PC-3 (cell line): Measurements from ENCODE around the gene COL12A1. TPM values are rescaled to one million over a fixed set of nuclear protein-coding genes. Genes with fewer than 3 reads are reported as not detected.

ENCODE experiments used
- ATAC-seq: fragments of 200-7000 bp; cut with Tn5 transposase; 2 replicates; pipeline ENCODE4 v1.9.1; 2020; ENCODE audit warnings: mild to moderate bottlenecking, moderate library complexity
- BruUV-seq: library from RNA; stranded (reverse); fragments of 400-500 nt; replicated peaks from 2 replicates; lab custom pipeline; 2021; lab: Mats Ljungman, UMichigan
- CTCF ChIA-PET: fragments of 300-600 bp; sonication (Branson Sonifier 250); formaldehyde crosslinking; loops from one replicate; lab custom pipeline; 2022; ENCODE audit warnings: antibody characterized with exemption; lab: Charles Lee
- POLR2A ChIA-PET: fragments of 300-600 bp; sonication (Branson Sonifier 250); formaldehyde crosslinking; loops from one replicate; lab custom pipeline; 2022; ENCODE audit warnings: antibody characterized with exemption; ENCODE audit not compliant: unreplicated experiment; lab: Charles Lee
- DNase-seq: peaks from one replicate; pipeline ENCODE4 v3.0.0-alpha.2; 2015
- H2AFZ ChIP-seq: fragments of 300-600 bp; sonication (generic); 2 replicates; pipeline ENCODE4 v1.6.0; 2016; ENCODE audit warnings: antibody characterized with exemption, low read length
- H3F3A ChIP-seq: fragments of 300-600 bp; sonication (generic); one replicate; pipeline ENCODE4 v1.6.0; 2017; ENCODE audit warnings: antibody characterized with exemption, low read length, control low read depth, mild to moderate bottlenecking; ENCODE audit not compliant: unreplicated experiment
- H3K27ac ChIP-seq: fragments of 300-600 bp; sonication (generic); 2 replicates; pipeline ENCODE4 v1.5.1; 2016; ENCODE audit warnings: mild to moderate bottlenecking, low read length
- H3K27me3 ChIP-seq: fragments of 300-600 bp; sonication (generic); 2 replicates; pipeline ENCODE4 v1.6.1; 2016; ENCODE audit warnings: low read length, mixed read lengths
- H3K36me3 ChIP-seq: fragments of 300-600 bp; sonication (generic); 2 replicates; pipeline ENCODE4 v1.6.1; 2016; ENCODE audit warnings: low read depth, mixed run types, low read length, mixed read lengths
- H3K4me1 ChIP-seq: fragments of 300-600 bp; sonication (generic); 2 replicates; pipeline ENCODE4 v1.5.1; 2016; ENCODE audit warnings: low read length; ENCODE audit not compliant: insufficient read depth
- H3K4me2 ChIP-seq: fragments of 300-600 bp; sonication (generic); 2 replicates; pipeline ENCODE4 v1.6.0; 2016; ENCODE audit warnings: low read length
- H3K4me3 ChIP-seq: fragments of 300-600 bp; sonication (generic); 2 replicates; pipeline ENCODE4 v1.5.1; 2016; ENCODE audit warnings: mild to moderate bottlenecking, low read length, mixed read lengths
- H3K79me2 ChIP-seq: fragments of 300-600 bp; sonication (generic); 2 replicates; pipeline ENCODE4 v1.6.1; 2017; ENCODE audit warnings: low read length, mixed read lengths
- H3K9ac ChIP-seq: fragments of 300-600 bp; sonication (generic); 2 replicates; pipeline ENCODE4 v1.6.0; 2016; ENCODE audit warnings: mild to moderate bottlenecking, low read length
- H3K9me2 ChIP-seq: fragments of 300-600 bp; sonication (generic); replicated peaks from 2 replicates; pipeline ENCODE4 v1.6.1; 2016; ENCODE audit warnings: mixed run types, low read length, mixed read lengths
- H3K9me3 ChIP-seq: fragments of 300-600 bp; sonication (generic); 2 replicates; pipeline ENCODE4 v1.6.1; 2016; ENCODE audit warnings: low read length, mixed read lengths
- H4K20me1 ChIP-seq: fragments of 300-600 bp; sonication (generic); 2 replicates; pipeline ENCODE4 v1.6.1; 2016; ENCODE audit warnings: low read length, mixed read lengths
- EZH2 ChIP-seq: fragments of 300-600 bp; sonication (generic); IDR thresholded peaks from one replicate; pipeline ENCODE4 v1.6.1; 2017; ENCODE audit warnings: antibody characterized with exemption, mild to moderate bottlenecking, low read length; ENCODE audit not compliant: unreplicated experiment
- EZH2phosphoT487 ChIP-seq: fragments of 300-600 bp; sonication (generic); IDR thresholded peaks from 2 replicates; pipeline ENCODE4 v1.6.1; 2018; ENCODE audit warnings: mild to moderate bottlenecking, antibody characterized with exemption, low read length, borderline replicate concordance
- intact Hi-C: fragments of 100-400 bp; cut with micrococcal nuclease; formaldehyde crosslinking; loops from 2 replicates; pipeline ENCODE4 v1.9.0; 2023
- total RNA-seq: library from RNA; depleted of rRNA; stranded (reverse); fragments of >200 nt; gene quantifications from 2 replicates; pipeline ENCODE4 v1.2.3, GENCODE V29; 2014; rRNA removed
- TF ChIP-seq, protein P1 (sequence below): fragments of 300-600 bp; sonication (generic); conservative IDR thresholded peaks from 2 replicates; pipeline ENCODE4 v1.5.1; 2017; ENCODE audit warnings: antibody characterized with exemption, low read depth, mild to moderate bottlenecking, low read length

Gene COL12A1
- total RNA-seq, 1 experiment from 2014 or later = 24.2 TPM

DNA sequence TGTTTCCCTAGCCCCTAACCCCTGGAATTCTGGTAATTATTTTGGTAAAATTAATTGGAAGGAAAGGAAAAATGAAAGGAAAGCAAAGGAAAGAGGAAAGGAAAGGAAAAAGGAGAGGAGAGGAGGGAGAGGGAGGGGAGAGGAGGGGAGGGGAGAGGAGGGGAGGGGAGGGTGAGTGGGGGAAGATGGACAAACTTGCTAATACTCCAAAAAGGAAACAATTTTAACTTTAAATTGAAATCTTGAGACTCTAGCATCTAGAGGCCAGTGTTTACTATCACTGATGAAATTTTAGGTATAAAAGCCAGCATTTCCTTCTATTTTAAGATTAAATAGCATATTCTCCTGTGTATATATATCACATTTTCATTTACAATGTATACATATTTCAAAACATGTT, 156.5 kb downstream of the COL12A1 start:
- no peaks in the 10 kb centered on the region for H3K36me3 ChIP-seq
- no TSS peak for BruUV-seq

DNA sequence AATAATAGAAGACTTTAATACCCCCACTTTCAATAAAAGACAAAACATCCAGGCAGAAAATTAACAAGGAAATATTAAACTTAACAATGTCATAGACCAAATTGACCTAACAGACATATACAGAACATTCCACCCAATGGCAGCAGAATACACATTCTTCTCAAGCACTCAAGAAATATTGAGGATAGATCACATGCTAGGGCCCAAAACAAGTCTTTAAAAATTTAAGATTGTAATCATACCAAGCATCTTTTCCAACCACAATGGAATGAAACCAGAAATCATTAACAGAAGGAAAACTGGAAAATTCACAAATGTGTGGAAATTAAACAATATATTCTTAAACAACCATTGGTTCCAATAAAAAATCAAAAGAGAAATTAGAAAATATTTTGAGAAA, 161.0 kb downstream of the COL12A1 start:
- BruUV-seq = no TSS peak
- ATAC-seq = no peak
- Histone ChIP-seq H3K4me2 (no peak overlapping the region), H3K9me2 (no peaks in the 10 kb centered on the region), H3K27me3 (no peaks in the 10 kb centered on the region), H3F3A (no peaks in the 10 kb centered on the region), H3K4me1 (no peaks in the 10 kb centered on the region), H3K9ac (no peak overlapping the region), H3K27ac (no peak overlapping the region), H4K20me1 (no peaks in the 10 kb centered on the region), H3K9me3 (no peaks in the 10 kb centered on the region), H3K79me2 (no peaks in the 10 kb centered on the region), H3K36me3 (no peaks in the 10 kb centered on the region), H2AFZ (no peak overlapping the region), H3K4me3 (no peak overlapping the region)
- ChIA-PET CTCF (no interaction called here), POLR2A (no interaction called here)
- intact Hi-C loops = no loop called here
- no peak for DNase-seq
- TF ChIP-seq EZH2 (no peak), EZH2phosphoT487 (no peak)
- TF ChIP-seq, protein P1, sequence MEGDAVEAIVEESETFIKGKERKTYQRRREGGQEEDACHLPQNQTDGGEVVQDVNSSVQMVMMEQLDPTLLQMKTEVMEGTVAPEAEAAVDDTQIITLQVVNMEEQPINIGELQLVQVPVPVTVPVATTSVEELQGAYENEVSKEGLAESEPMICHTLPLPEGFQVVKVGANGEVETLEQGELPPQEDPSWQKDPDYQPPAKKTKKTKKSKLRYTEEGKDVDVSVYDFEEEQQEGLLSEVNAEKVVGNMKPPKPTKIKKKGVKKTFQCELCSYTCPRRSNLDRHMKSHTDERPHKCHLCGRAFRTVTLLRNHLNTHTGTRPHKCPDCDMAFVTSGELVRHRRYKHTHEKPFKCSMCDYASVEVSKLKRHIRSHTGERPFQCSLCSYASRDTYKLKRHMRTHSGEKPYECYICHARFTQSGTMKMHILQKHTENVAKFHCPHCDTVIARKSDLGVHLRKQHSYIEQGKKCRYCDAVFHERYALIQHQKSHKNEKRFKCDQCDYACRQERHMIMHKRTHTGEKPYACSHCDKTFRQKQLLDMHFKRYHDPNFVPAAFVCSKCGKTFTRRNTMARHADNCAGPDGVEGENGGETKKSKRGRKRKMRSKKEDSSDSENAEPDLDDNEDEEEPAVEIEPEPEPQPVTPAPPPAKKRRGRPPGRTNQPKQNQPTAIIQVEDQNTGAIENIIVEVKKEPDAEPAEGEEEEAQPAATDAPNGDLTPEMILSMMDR = no peak

More for the DNA sequence above, 156.5 kb downstream of the COL12A1 start:
- Histone ChIP-seq H3K4me2 (no peak overlapping the region), H3F3A (no peaks in the 10 kb centered on the region), H2AFZ (no peak overlapping the region), H3K9me2 (no peaks in the 10 kb centered on the region), H3K4me1 (no peaks in the 10 kb centered on the region), H3K9ac (no peak overlapping the region), H3K27me3 (no peaks in the 10 kb centered on the region), H3K79me2 (no peaks in the 10 kb centered on the region), H3K27ac (no peak overlapping the region), H4K20me1 (no peaks in the 10 kb centered on the region), H3K4me3 (no peak overlapping the region), H3K9me3 (no peaks in the 10 kb centered on the region)
- TF ChIP-seq, protein P1 = no peak
- TF ChIP-seq EZH2 = no peak
- CTCF ChIA-PET = no interaction called here
- no peak for ATAC-seq
- no peak for DNase-seq
- POLR2A ChIA-PET = no interaction called here
- intact Hi-C loops = no loop called here

DNA sequence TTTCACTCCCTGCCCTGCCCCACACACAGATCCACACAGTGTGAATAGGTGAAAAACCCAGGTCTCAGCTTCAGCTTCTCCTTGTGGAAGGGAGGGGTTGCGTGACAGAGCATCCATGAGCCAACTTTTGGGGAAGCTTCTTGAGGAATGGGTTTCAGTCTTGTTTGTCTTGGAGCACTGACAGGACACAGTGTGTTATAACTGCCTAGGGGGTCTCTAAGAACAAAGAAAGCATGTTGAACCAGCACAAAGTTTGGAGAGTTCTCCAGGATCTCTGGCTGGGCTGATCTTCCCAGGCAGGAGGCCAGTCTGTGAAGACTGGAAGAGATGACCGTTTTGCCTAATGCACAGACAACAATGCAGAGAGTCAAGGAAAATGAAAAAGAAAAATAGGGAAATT, 164.5 kb downstream of the COL12A1 start:
- BruUV-seq = no TSS peak
- Histone ChIP-seq H3K27ac (no peak overlapping the region), H3K27me3 (no peaks in the 10 kb centered on the region), H3K4me2 (no peak overlapping the region), H3K4me1 (no peaks in the 10 kb centered on the region), H3K9me3 (no peaks in the 10 kb centered on the region), H4K20me1 (no peaks in the 10 kb centered on the region), H3K9me2 (no peaks in the 10 kb centered on the region), H2AFZ (no peak overlapping the region), H3K36me3 (no peaks in the 10 kb centered on the region), H3K4me3 (no peak overlapping the region), H3F3A (no peaks in the 10 kb centered on the region), H3K79me2 (no peaks in the 10 kb centered on the region), H3K9ac (no peak overlapping the region)
- DNase-seq (no peak), ATAC-seq (no peak)
- intact Hi-C loops = no loop called here
- TF ChIP-seq EZH2 = no peak
- TF ChIP-seq, protein P1 = no peak
- no peak for TF ChIP-seq EZH2phosphoT487
- CTCF ChIA-PET = no interaction called here
- POLR2A ChIA-PET = no interaction called here

Other genes starting within 250 kb of the COL12A1 start
- gene COX7A2, start 37.7 kb upstream of the COL12A1 start, total RNA-seq = 160 and 172 TPM in 2 replicates
- gene TMEM30A, start 78.7 kb upstream of the COL12A1 start, total RNA-seq = 35.7 and 36.8 TPM in 2 replicates